Right lobe of liver (tissue), 6 donors: Measurements from ENCODE around the gene PCGF2. TPM values are rescaled to one million over a fixed set of nuclear protein-coding genes. Genes with fewer than 3 reads are reported as not detected.

Experiments
- ATAC-seq, 4 donors: fragments of 200-7000 bp; cut with Tn5 transposase; one replicate each; pipeline ENCODE4 v1.9.1; 2020; ENCODE audit warnings: mild to moderate bottlenecking in 4 of 4, moderate library complexity in 4 of 4
- DNase-seq, 3 donors: peaks; one replicate each; pipeline ENCODE4 v3.0.0-alpha.2; 2020
- H3K27ac ChIP-seq, 3 donors: fragments of 200-600 bp; one replicate each; pipeline ENCODE4 v1.8.0; 2022
- H3K27me3 ChIP-seq, 2 donors: fragments of 200-600 bp; one replicate each; pipeline ENCODE4 v1.8.0; 2022
- H3K36me3 ChIP-seq, 4 donors: fragments of 200-600 bp; sonication (generic) in 1 of 4; one replicate each; pipeline versions ENCODE4 v1.5.1 to v1.8.0; 2017 to 2022; ENCODE audit warnings: control low read depth in 1 of 4
- H3K4me1 ChIP-seq, 4 donors: fragments of 200-600 bp; sonication (generic) in 1 of 4; one replicate each; pipeline versions ENCODE4 v1.5.1 to v1.8.0; 2017 to 2022; ENCODE audit warnings: control low read depth in 1 of 4
- H3K4me3 ChIP-seq, 3 donors: fragments of 200-600 bp; one replicate each; pipeline ENCODE4 v1.8.0; 2022
- H3K9me3 ChIP-seq, 4 donors: fragments of 200-600 bp; sonication (generic) in 1 of 4; one replicate each; pipeline versions ENCODE4 v1.5.1 to v1.8.0; 2017 to 2022; ENCODE audit warnings: control low read depth in 1 of 4
- CTCF ChIP-seq, 4 donors: fragments of 200-600 bp in 3 of 4; fragments of 450-650 bp in 1 of 4; IDR thresholded peaks; one replicate each; pipeline versions ENCODE4 v1.5.1 to v1.8.0; 2016 to 2022; ENCODE audit warnings: antibody characterized with exemption in 4 of 4, mild to moderate bottlenecking in 2 of 4
- POLR2A ChIP-seq: fragments of 450-650 bp; IDR thresholded peaks from one replicate; pipeline ENCODE4 v1.6.1; 2017; ENCODE audit warnings: antibody characterized with exemption, mild to moderate bottlenecking
- WGBS: methylation state at CpG from one replicate; pipeline ENCODE4 v1.1.6; 2018; ENCODE audit warnings: low coverage, low lambda C conversion rate; ENCODE audit not compliant: insufficient coverage; ENCODE audit errors: missing lambda C conversion rate; 5-methylcytosine and 5-hydroxymethylcytosine counted together
- intact Hi-C, 2 donors: fragments of 100-400 bp; cut with DNase I; formaldehyde crosslinking; loops; one replicate each; pipeline versions ENCODE4 v1.11.2 to v1.14.1; 2022
- total RNA-seq, 6 experiments: library from RNA; depleted of rRNA in 2 of 6; stranded (reverse); fragments of >200 nt in 2 of 6; fragmentation: NEBNext Ultra II Directional in 3 of 6; extraction: Animal tissue kit (Norgen Biotek cat#: 25700) in 3 of 6; gene quantifications; one replicate each; pipeline versions ENCODE4 v1.1.0 to v1.2.4, GENCODE V29; 2016 to 2023
- donor health status: DM: no; HTN: yes; CAD: no.
- donor health status: DM: no; HTN: no; CAD: no.
- donor health status: DM: no; HTN: no; CAD: no.
- donor health status: DM: no; HTN: yes; CAD: no.
- donor health status: DM: no; HTN: yes; CAD: no.

PCGF2 gene
- total RNA-seq, 6 experiments from 2014 or later = 1.7 to 8.0 (median 3.9) TPM

GRCh38 chr17:38706505-38707216 is 41.5 kb downstream of the PCGF2 start:
- DNase-seq (no peak), ATAC-seq (no peak)
- peaks cover 0 to 7% (median 3%) of the 10 kb centered on the region in 4 donors for H3K4me1 ChIP-seq
- TF ChIP-seq CTCF (IDR thresholded peaks at IDR 0.05) (no peak), POLR2A (no peak)
- H3K4me3 ChIP-seq = peak overlapping the region; percentile 55 to 82 (median 57)
- peaks cover 0 to 6% (median 3%) of the 10 kb centered on the region in 4 donors for H3K36me3 ChIP-seq
- H3K27ac ChIP-seq = peak overlapping the region in 1 of 3 donors; percentile 78
- intact Hi-C loops = no loop called here
- WGBS = 27% methylated on average over 15 of the region's 20 CpGs
- no peaks in the 10 kb centered on the region for H3K9me3 ChIP-seq
- no peaks in the 10 kb centered on the region for H3K27me3 ChIP-seq

DNA sequence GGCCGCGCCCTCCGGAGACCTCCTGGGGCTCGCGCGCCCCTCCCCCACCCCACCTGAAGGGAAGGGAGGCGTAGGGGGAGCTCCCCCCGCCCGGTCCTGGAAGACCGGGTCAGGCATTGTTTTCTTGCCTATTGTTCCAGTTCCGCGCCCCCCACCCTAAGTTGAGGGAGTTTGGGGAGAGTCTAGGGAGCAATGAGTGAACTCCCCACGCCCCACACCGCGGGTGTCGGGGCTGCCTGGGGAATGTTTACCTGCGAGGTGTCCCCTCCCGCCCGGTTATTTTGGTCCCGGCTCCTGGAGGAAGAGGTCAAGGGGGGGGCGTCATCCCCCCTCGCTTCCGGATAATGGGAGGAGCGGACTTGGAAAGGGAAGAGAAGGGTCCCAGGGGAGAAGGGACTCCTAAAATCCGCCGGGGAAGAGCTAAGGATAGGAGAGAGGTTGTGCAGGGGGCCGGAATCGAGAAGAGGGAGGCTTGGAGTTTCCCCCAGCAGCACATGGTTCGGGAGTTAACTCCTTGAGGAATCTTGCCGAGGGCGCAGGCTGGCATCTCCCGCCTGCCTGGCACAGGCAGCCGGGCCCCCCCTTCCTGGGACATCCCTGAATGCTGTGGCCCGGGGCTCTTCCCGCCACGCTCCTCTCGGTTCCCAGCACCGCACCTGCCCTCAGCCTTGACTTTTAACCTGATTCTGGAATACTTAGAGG is 42.2 kb downstream of the PCGF2 start:
- no peaks in the 10 kb centered on the region for H3K9me3 ChIP-seq
- peak overlapping the region; percentile 55 to 82 (median 57) for H3K4me3 ChIP-seq
- WGBS = 3% methylated on average over 22 of the region's 38 CpGs
- ATAC-seq (no peak), DNase-seq (peak in 1 of 3 donors; percentile 54)
- no peaks in the 10 kb centered on the region for H3K27me3 ChIP-seq
- peaks cover 0 to 6% (median 3%) of the 10 kb centered on the region in 4 donors for H3K36me3 ChIP-seq
- TF ChIP-seq CTCF (IDR thresholded peaks at IDR 0.05) (no peak), POLR2A (no peak)
- peak overlapping the region; percentile 40 to 93 (median 78) for H3K27ac ChIP-seq
- H3K4me1 ChIP-seq = peaks cover 0 to 12% (median 6%) of the 10 kb centered on the region in 4 donors
- intact Hi-C loops = no loop called here

DNA sequence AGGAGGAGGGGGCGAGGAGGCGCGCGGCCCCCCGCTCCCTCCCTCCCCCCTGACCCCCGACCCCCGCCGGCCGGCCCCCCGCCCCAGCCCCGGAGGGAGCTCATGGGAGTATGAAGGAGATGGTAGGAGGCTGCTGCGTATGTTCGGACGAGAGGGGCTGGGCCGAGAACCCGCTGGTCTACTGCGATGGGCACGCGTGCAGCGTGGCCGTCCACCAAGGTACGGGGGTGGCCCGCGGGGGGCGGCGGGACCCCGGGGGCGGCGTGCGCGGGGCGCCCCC is 42.7 kb downstream of the PCGF2 start:
- peaks cover 0 to 14% (median 6%) of the 10 kb centered on the region in 4 donors for H3K4me1 ChIP-seq
- intact Hi-C loops = no loop called here
- ATAC-seq (no peak), DNase-seq (peak in 2 of 3 donors; percentile 49 to 50)
- no peaks in the 10 kb centered on the region for H3K9me3 ChIP-seq
- peak overlapping the region; percentile 40 to 93 (median 78) for H3K27ac ChIP-seq
- WGBS = no CpG with 5 or more reads among the region's 32 CpGs
- H3K27me3 ChIP-seq = no peaks in the 10 kb centered on the region
- peak overlapping the region; percentile 55 to 82 (median 57) for H3K4me3 ChIP-seq
- H3K36me3 ChIP-seq = peaks cover 0 to 6% (median 3%) of the 10 kb centered on the region in 4 donors
- no peak for TF ChIP-seq CTCF (IDR thresholded peaks at IDR 0.05)
- TF ChIP-seq POLR2A = no peak

DNA sequence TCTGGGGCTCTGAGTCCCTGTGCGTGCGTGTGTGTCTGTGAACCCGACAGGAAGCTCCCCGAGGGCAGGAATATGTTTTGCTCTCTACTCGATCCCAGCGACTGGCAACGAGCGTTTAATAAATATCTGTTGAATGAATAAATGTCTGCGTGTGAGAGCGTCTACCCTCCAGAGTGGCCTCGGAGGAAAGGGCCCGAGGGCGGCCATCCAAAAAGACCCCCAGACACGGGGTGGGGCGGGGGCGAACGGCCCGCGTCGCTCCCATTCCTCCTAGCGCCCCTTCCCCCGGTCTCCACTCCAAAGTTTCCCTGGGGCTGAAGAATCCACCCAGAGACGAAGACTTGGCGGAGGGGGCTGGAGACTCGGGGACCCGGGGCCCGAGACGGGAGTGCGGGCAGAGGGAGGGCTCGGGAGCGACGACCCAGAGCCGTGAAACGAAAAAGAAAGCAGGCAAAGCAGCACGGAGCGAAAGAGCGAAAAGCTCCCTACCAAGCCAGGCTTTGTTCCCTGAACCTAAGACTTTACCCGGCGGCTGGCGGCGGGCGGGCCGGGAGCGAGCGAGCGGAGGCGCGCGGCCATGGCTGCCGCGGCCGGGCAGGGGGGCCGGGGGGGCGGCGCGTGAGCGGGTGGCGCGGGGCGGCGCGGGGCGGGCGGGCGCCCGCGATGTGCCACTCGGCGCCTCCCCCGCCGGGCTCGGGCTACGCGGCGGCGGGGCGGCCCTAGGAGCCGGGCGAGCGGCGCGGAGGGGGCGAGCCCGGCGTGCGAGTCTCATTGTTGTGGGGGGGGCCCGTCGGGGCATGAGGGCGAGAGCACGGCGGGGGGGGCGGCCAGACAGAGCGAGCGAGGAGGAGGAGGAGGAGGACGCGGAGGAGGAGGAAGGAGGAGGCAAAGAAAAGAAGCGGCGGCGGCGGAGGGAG is 43.3 kb downstream of the PCGF2 start, which contains the start of gene MLLT6:
TSS of gene MLLT6 (plus strand) at position 668 of the 917 bp plus-strand sequence. CDS start 360 bp downstream, outside the sequence.
- intact Hi-C loops = no loop called here
- H3K4me3 ChIP-seq = peak within 1 kb of the TSS; percentile 75 to 86 (median 82)
- DNase-seq (peak; percentile 74 to 81 (median 79)), ATAC-seq (peak; percentile 4 to 39 (median 26))
- peaks cover 0 to 14% (median 6%) of the 10 kb centered on the region in 4 donors for H3K4me1 ChIP-seq
- H3K27me3 ChIP-seq = no peaks in the 10 kb centered on the region
- peak within 1 kb of the TSS; percentile 91 to 94 (median 93) for H3K27ac ChIP-seq
- TF ChIP-seq CTCF (IDR thresholded peaks at IDR 0.05) (no peak), POLR2A (peak; percentile 25)
- H3K9me3 ChIP-seq = no peaks in the 10 kb centered on the region
- peaks cover 0 to 5% (median 2%) of the 10 kb centered on the region in 4 donors for H3K36me3 ChIP-seq
- WGBS = under 1% methylated on average over 59 of the region's 100 CpGs
